Sigmoid colon (tissue), 7 donors: ENCODE data around the gene TENM3. TPM values are rescaled to one million over a fixed set of nuclear protein-coding genes. Genes with fewer than 3 reads are reported as not detected.

Experiments
- DNase-seq: peaks from one replicate; pipeline ENCODE4 v3.0.0-alpha.2; 2019
- H3K27ac ChIP-seq, 4 donors: fragments of 200-600 bp; sonication (generic); one replicate each; pipeline ENCODE4 v1.5.1; 2016 to 2019; ENCODE audit warnings: mild to moderate bottlenecking in 1 of 4
- H3K27me3 ChIP-seq, 3 donors: fragments of 200-600 bp; sonication (generic); one replicate each; pipeline ENCODE4 v1.5.1; 2019; ENCODE audit warnings: mild to moderate bottlenecking in 1 of 3
- H3K36me3 ChIP-seq, 4 donors: fragments of 200-600 bp; sonication (generic); one replicate each; pipeline ENCODE4 v1.5.1; 2016 to 2019
- H3K4me1 ChIP-seq, 4 donors: fragments of 200-600 bp; sonication (generic); one replicate each; pipeline ENCODE4 v1.5.1; 2017 to 2019
- H3K4me3 ChIP-seq, 4 donors: fragments of 200-600 bp; sonication (generic); one replicate each; pipeline ENCODE4 v1.5.1; 2017 to 2019; ENCODE audit warnings: mild to moderate bottlenecking in 2 of 4, moderate library complexity in 1 of 4
- H3K9me3 ChIP-seq, 4 donors: fragments of 200-600 bp in 3 of 4; sonication (generic) in 3 of 4; one replicate each; pipeline versions ENCODE4 v1.5.1 to v1.6.1; 2013 to 2019
- CTCF ChIP-seq, 4 experiments: fragments of 450-650 bp in 3 of 4; fragments of 200-600 bp in 1 of 4; IDR thresholded peaks; one replicate each; pipeline ENCODE4 v1.5.1; 2016 to 2019; ENCODE audit warnings: antibody characterized with exemption in 4 of 4, mild to moderate bottlenecking in 3 of 4, moderate library complexity in 2 of 4
- EP300 ChIP-seq, 4 donors: sonication (generic); formaldehyde crosslinking; IDR thresholded peaks; one replicate each; pipeline ENCODE4 v1.6.1; 2017; ENCODE audit warnings: antibody characterized with exemption in 4 of 4
- POLR2A ChIP-seq, 2 donors: fragments of 450-650 bp; IDR thresholded peaks; one replicate each; pipeline ENCODE4 v1.6.1; 2016; ENCODE audit warnings: antibody characterized with exemption in 2 of 2, mild to moderate bottlenecking in 2 of 2, moderate library complexity in 2 of 2
- POLR2AphosphoS5 ChIP-seq, 4 donors: sonication (generic); formaldehyde crosslinking; IDR thresholded peaks; one replicate each; pipeline ENCODE4 v1.6.1; 2017; ENCODE audit warnings: antibody characterized with exemption in 4 of 4
- WGBS, 2 donors: extraction: QIAGEN DNeasy Blood & Tissue Kit; methylation state at CpG; one replicate each; pipeline ENCODE4 v1.1.7; 2013; 5-methylcytosine and 5-hydroxymethylcytosine counted together
- intact Hi-C: fragments of 100-400 bp; cut with DNase I; formaldehyde crosslinking; loops from one replicate; pipeline ENCODE4 v1.15.1; 2023
- polyA plus RNA-seq, 3 donors: library from polyadenylated mRNA; stranded (reverse); fragments of 200-250 nt; gene quantifications; one replicate each; pipeline ENCODE4 v1.2.3, GENCODE V29; 2013
- total RNA-seq, 4 donors: library from RNA; depleted of rRNA; stranded (reverse); fragments of >200 nt; gene quantifications; one replicate each; pipeline ENCODE4 v1.1.0, GENCODE V29; 2016
- donor health status: healthy with polysubstance abuse.
- donor health status: Bipolar disorder and iron deficiency.
- donor health status: healthy.

Gene TENM3
- total and polyA plus RNA-seq, 7 donors, result 0.60 to 82.3 (median 37.8) TPM; not detected in 1

GRCh38 chr4:182704948-182705347 is 461.7 kb downstream of the TENM3 start:
- Histone ChIP-seq H3K4me1 (no peaks in the 10 kb centered on the region), H3K27me3 (no peaks in the 10 kb centered on the region), H3K36me3 (no peaks in the 10 kb centered on the region), H3K9me3 (no peaks in the 10 kb centered on the region), H3K27ac (no peak overlapping the region), H3K4me3 (no peak overlapping the region)
- TF ChIP-seq POLR2AphosphoS5 (IDR thresholded peaks at IDR 0.05) (no peak), EP300 (IDR thresholded peaks at IDR 0.05) (no peak), POLR2A (IDR thresholded peaks at IDR 0.05) (no peak), CTCF (IDR thresholded peaks at IDR 0.05) (no peak)
- intact Hi-C loops, result no loop called here
- WGBS, 2 donors, result 23 to 75% methylated on average over 4 of the region's 4 CpGs
- DNase-seq, result no peak

- no peak for DNase-seq
- Histone ChIP-seq H3K4me1 (no peaks in the 10 kb centered on the region), H3K9me3 (no peaks in the 10 kb centered on the region), H3K27me3 (no peaks in the 10 kb centered on the region), H3K4me3 (no peak overlapping the region), H3K27ac (no peak overlapping the region), H3K36me3 (no peaks in the 10 kb centered on the region)
- WGBS, 2 donors, result 24 to 75% methylated on average over 11 of the region's 11 CpGs
- no peak for TF ChIP-seq CTCF (IDR thresholded peaks at IDR 0.05)
- no peak for TF ChIP-seq EP300 (IDR thresholded peaks at IDR 0.05)
- TF ChIP-seq POLR2A (IDR thresholded peaks at IDR 0.05), result no peak
- TF ChIP-seq POLR2AphosphoS5 (IDR thresholded peaks at IDR 0.05), result no peak
- intact Hi-C loops, result no loop called here
Measured at GRCh38 chr4:182705389-182705788, 462.2 kb downstream of the TENM3 start.

GRCh38 chr4:182711211-182711610 is 468.0 kb downstream of the TENM3 start:
- Histone ChIP-seq H3K4me1 (no peaks in the 10 kb centered on the region), H3K27me3 (no peaks in the 10 kb centered on the region), H3K27ac (no peak overlapping the region), H3K9me3 (no peaks in the 10 kb centered on the region), H3K36me3 (peaks cover 0 to 16% (median 0%) of the 10 kb centered on the region in 4 donors), H3K4me3 (no peak overlapping the region)
- intact Hi-C loops, result no loop called here
- TF ChIP-seq EP300 (IDR thresholded peaks at IDR 0.05) (no peak), POLR2A (IDR thresholded peaks at IDR 0.05) (no peak), POLR2AphosphoS5 (IDR thresholded peaks at IDR 0.05) (no peak), CTCF (IDR thresholded peaks at IDR 0.05) (no peak)
- WGBS, 2 donors, result 42 to 77% methylated on average over 2 of the region's 2 CpGs
- DNase-seq, result no peak

- Histone ChIP-seq H3K27me3 (no peaks in the 10 kb centered on the region), H3K4me1 (no peaks in the 10 kb centered on the region), H3K9me3 (no peaks in the 10 kb centered on the region), H3K36me3 (peaks cover 0 to 16% (median 0%) of the 10 kb centered on the region in 4 donors), H3K4me3 (no peak overlapping the region), H3K27ac (no peak overlapping the region)
- no peak for DNase-seq
- TF ChIP-seq POLR2A (IDR thresholded peaks at IDR 0.05) (no peak), POLR2AphosphoS5 (IDR thresholded peaks at IDR 0.05) (no peak), CTCF (IDR thresholded peaks at IDR 0.05) (no peak), EP300 (IDR thresholded peaks at IDR 0.05) (no peak)
- intact Hi-C loops, result no loop called here
- WGBS, 2 donors, result 72 to 77% methylated on average over 3 of the region's 3 CpGs
Measured at GRCh38 chr4:182715548-182715947, 472.3 kb downstream of the TENM3 start.

- WGBS, 2 donors, result 71 to 87% methylated on average over 3 of the region's 3 CpGs
- H3K27me3 ChIP-seq, result no peaks in the 10 kb centered on the region
- no peak overlapping the region for H3K27ac ChIP-seq
- H3K4me3 ChIP-seq, result no peak overlapping the region
- H3K9me3 ChIP-seq, result no peaks in the 10 kb centered on the region
- DNase-seq, result no peak
- H3K4me1 ChIP-seq, result no peaks in the 10 kb centered on the region
- TF ChIP-seq EP300 (IDR thresholded peaks at IDR 0.05) (no peak), POLR2AphosphoS5 (IDR thresholded peaks at IDR 0.05) (no peak), CTCF (IDR thresholded peaks at IDR 0.05) (no peak), POLR2A (IDR thresholded peaks at IDR 0.05) (no peak)
- intact Hi-C loops, result no loop called here
- peaks cover 0 to 16% (median 0%) of the 10 kb centered on the region in 4 donors for H3K36me3 ChIP-seq
Measured at GRCh38 chr4:182716192-182716591, 473.0 kb downstream of the TENM3 start.
